GM10847 (cell line): Measurements from ENCODE around the gene GPX7.

Experiments used
- POLR2A ChIP-seq: IDR thresholded peaks from 2 replicates; pipeline ENCODE4 v1.6.1; 2011; ENCODE audit not compliant: insufficient read length; ENCODE audit errors: extremely low read depth

Gene GPX7

GRCh38 chr1:52633291-52633754, 31.2 kb downstream of the GPX7 start:
- no peak for TF ChIP-seq POLR2A

GRCh38 chr1:52634111-52634510, 31.9 kb downstream of the GPX7 start:
- no peak for TF ChIP-seq POLR2A

- no peak for TF ChIP-seq POLR2A
Measured at GRCh38 chr1:52635321-52636089, 33.3 kb downstream of the GPX7 start.

GRCh38 chr1:52636721-52637695, 34.8 kb downstream of the GPX7 start:
- TF ChIP-seq POLR2A, result no peak

GRCh38 chr1:52637946-52638345, 35.8 kb downstream of the GPX7 start:
- TF ChIP-seq POLR2A, result no peak

GRCh38 chr1:52640697-52641096, 38.5 kb downstream of the GPX7 start:
- TF ChIP-seq POLR2A, result no peak

- no peak for TF ChIP-seq POLR2A
Measured at GRCh38 chr1:52641307-52641706, 39.1 kb downstream of the GPX7 start.

GRCh38 chr1:52645261-52645660, 43.1 kb downstream of the GPX7 start:
- no peak for TF ChIP-seq POLR2A

GRCh38 chr1:52651904-52652303, 49.7 kb downstream of the GPX7 start:
- no peak for TF ChIP-seq POLR2A

GRCh38 chr1:52653207-52653849, 51.2 kb downstream of the GPX7 start:
- TF ChIP-seq POLR2A, result no peak

- no peak for TF ChIP-seq POLR2A
Measured at GRCh38 chr1:52654063-52654462, 51.9 kb downstream of the GPX7 start.

- no peak for TF ChIP-seq POLR2A
Measured at GRCh38 chr1:52657702-52658101, 55.5 kb downstream of the GPX7 start.
